T-helper 1 cell (primary cell): ENCODE results near the gene COX8A.
"Not testable (repeated sequence)": the region's sequence is repeated elsewhere in the genome, so short reads cannot be mapped to it uniquely, and the experiment has no call there.

Experiments used
- DNase-seq, 5 donors: peaks; one replicate each; pipeline ENCODE4 v3.0.0-alpha.2; 2012 to 2020
- total RNA-seq, 4 donors: gene quantifications; one replicate each; lab custom pipeline; 2026; lab: John Stamatoyannopoulos, UW

The COX8A gene, protein sequence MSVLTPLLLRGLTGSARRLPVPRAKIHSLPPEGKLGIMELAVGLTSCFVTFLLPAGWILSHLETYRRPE
- total RNA-seq = 11.9 to 24.7 (median 17.5) reads per million in 4 donors

GRCh38 chr11:63974259-63975143 is at the start of gene COX8A:
Gene COX8A (plus strand): TSS chr11:63974620. CDS start chr11:63974681, 61 bp downstream.
- DNase-seq = peak; percentile 88 to 99 (median 95)

GRCh38 chr11:63929616-63930015 is 44.8 kb upstream of the COX8A start:
- no peak for DNase-seq

- DNase-seq = no peak
These were observed 43.4 kb upstream of the COX8A start for GRCh38 chr11:63931045-63931444.

DNA sequence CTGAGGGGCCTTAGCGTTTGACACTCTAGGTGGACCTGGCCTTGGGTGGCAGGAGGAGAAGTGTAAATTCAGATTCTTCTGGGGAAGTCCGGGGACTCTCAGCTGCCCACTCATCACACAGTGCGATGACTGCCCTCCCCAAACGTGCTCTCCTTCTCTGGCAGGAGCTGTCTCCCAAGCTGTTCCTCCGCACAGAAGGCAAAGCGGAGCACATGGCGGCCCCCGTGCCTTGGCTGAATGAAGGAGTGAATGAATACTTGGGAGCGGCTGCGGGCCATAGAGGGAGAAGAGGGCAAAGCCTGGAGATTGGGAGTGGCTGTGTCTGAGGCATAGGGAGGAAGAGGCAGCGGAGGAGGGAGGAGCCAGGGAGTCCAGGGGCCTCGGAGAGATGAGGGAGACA is 42.5 kb upstream of the COX8A start:
- no peak for DNase-seq

- no peak for DNase-seq
These were observed 41.0 kb upstream of the COX8A start for GRCh38 chr11:63933459-63933858.

DNA sequence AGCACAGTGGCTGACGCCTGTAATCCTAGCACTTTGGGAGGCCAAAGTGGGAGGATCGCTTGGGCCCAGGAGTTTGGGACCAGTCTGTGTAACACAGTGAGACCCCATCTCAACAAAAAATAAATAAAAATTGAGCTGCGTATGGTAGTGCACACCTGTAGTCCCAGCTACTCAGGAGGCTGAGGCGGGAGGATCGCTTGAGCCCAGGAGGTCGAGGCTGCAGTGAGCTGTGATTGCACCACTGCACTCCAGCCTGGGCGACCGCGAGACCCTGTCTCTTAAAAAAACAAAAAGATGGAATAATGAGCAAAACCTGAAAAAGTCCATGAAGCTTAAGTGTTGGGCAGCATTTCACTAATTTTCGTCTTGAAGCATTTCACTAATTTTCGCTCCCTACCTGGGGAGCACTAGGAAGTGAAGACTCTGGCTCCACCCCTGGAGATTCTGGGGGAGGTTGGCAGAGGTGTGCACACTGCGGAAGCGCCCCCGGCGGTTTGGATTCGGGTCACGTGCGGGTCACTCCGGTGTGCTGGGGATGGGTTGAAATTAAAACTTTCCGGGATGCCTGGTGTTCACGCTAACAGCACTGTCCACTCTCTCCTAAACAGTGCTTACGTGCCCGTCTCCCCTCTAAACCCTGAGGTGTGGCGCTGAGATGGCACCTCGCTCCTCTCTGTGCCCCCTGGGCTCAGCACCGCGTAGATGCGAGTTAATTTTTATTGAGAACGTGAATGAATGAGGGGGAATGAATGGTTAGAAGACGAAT is 36.5 kb upstream of the COX8A start:
- DNase-seq = no peak

DNA sequence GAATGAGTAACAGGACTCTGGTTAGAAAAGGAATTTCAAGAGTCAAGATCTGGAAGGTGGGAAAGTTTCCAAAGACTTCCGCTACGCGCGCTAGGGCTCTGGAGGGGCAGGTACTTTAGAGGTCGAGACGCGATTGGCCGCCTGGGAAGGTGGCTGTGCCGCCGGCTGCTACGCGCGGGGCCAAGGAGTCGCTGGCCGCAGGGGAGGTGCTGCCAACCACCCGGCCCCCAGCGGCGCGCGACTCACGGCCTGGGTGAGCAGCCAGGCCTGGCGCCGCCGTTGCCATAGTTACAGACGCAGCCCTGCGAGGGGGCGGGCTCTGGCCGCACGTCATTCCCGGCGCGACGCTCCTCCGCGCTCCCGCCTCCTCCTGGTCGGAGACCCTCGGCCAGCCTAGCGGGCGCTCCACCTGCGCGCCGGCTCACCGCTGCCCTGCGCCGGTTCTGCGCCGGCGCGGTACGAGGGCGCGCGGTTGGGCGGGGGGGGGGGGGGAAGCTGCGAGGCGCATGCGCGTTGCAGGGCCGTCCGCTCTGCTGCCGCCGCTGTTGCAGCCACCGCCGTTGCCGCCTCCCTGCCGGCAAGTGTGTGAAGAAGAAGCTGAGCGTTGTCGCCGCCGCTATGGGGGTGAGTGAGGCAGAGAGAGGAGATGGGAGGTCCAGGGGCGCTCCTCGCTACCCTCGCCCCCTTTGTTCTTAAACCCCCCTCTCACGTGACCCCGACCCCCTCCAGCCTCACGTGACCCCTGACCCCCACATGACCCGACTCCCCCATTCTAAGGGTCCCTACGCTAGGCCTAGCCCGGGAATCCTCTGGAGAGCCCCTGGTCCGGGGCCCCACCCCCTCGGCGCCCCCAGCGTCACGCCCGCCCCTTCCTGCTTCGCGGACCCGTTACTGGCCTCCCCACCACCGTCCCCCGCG is 35.7 kb upstream of the COX8A start, which contains the start of gene NAA40:
Gene NAA40, plus strand, starts transcription at position 524 of the 918 bp plus-strand sequence. Its CDS starts 95 bp downstream, at position 619.
- peak; percentile 83 to 98 (median 91) for DNase-seq

DNA sequence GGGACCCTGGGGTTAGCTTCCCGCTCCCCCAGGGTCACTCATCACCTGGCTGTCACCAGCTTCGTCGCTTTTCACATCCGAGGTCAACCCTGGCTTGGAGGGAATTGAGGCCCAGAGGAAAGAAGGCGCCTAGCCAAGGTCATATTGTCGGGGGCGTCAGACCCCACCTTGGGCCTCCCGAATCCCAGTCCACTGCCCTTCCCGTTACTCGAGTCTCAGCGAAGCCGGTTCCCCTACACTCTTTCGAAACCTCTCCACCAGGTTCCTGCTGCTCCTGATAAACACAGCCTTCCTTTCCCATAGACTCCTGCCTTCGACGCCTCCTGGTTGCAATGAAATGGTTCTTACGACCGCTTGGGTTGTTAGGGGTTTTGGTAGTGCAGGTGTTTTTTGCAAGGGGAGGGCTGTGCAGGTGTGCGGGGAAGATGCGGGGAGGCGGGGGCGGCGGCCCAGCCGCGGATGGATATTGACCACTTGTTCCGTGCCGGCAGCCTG is 35.0 kb upstream of the COX8A start:
- no peak for DNase-seq

GRCh38 chr11:63940786-63941185 is 33.6 kb upstream of the COX8A start:
- no peak for DNase-seq

DNA sequence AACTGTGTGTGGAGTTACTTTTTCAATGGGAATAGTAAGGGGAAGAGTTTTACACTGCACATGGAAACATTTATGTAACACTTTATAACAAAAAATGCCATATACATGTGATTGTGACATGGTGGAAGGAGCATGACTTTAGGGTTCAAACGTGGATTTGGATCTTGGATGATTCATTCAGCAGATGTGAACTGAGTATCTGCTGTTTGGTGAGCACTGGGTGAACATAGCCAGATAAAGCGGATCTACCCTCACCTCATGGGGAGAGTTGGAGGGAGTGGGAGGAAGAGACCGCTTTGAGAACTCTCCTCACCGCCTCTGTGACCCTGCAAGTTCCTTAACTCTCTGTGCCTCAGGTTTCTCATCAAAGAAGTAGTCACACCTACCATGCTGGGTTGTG is 32.5 kb upstream of the COX8A start:
- no peak for DNase-seq

DNA sequence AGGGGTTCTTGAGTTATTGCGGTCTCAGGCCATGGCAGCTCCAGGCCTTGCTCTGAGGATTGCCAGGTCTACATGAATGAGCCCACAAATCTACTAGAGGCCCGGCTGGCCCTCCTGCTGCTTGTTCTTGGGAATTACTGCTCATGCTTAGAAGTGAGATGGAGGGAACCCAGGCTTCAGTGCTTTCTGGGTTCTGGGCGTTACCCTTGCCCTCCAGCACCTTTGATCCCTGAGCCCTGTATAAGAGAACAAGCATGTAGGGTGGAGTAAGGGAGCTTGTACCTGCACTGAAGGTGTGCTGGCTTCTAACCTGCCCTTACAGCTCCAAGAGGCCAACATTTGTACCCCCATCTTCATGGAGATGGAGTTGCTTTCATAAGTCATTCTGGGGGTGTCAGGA is 31.6 kb upstream of the COX8A start:
- DNase-seq = no peak

GRCh38 chr11:63944987-63945386 is 29.4 kb upstream of the COX8A start:
- no peak for DNase-seq

- DNase-seq = peak in 3 of 5 donors; percentile 15 to 45 (median 45)
These were observed 28.8 kb upstream of the COX8A start for GRCh38 chr11:63945477-63946163.

GRCh38 chr11:63951779-63952536 is 22.5 kb upstream of the COX8A start:
- DNase-seq = peak in 1 of 5 donors; percentile 55

DNA sequence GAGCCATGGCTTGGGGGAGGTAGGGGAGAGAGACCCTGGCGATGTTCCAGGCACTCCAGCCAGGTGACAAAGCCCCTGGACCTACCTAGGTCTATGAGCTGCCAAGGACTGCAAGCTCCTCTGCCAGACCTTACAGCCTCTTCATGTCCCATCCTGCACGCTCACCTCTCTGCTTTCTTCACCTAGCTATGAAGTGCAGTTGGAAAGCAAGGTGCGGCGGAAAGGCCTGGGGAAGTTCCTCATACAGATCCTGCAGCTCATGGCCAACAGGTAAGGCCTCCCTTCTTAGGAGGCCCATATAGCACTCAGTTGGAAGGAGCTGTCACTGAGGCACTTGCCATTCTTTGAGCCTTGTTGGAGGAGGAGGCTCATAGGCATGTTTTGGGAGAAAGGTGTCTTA is 21.9 kb upstream of the COX8A start:
- no peak for DNase-seq

GRCh38 chr11:63958008-63958407 is 16.4 kb upstream of the COX8A start:
- no peak for DNase-seq

- DNase-seq = peak in 1 of 5 donors; percentile 59
These were observed 12.6 kb upstream of the COX8A start for GRCh38 chr11:63961608-63962412.

GRCh38 chr11:63963895-63964294 is 10.5 kb upstream of the COX8A start:
- DNase-seq = not testable (repeated sequence)

- no peak for DNase-seq
These were observed 8.0 kb upstream of the COX8A start for GRCh38 chr11:63966444-63966843.

GRCh38 chr11:63969461-63969860 is 5.0 kb upstream of the COX8A start:
- no peak for DNase-seq
